Effector memory CD4-positive, alpha-beta T cell (primary cell): ENCODE data around the gene RPP38.

Experiments
- DNase-seq, 3 donors: peaks; one replicate each; pipeline ENCODE4 v3.0.0-alpha.2; 2020
- H3K27ac ChIP-seq: 2 replicates; pipeline ENCODE4 v1.7.0; 2013; ENCODE audit warnings: mild to moderate bottlenecking, low read length, moderate library complexity; ENCODE audit not compliant: insufficient read depth, poor library complexity, severe bottlenecking
- H3K27me3 ChIP-seq: replicated peaks from 2 replicates; pipeline ENCODE4 v1.7.0; 2013; ENCODE audit warnings: mild to moderate bottlenecking, low read length; ENCODE audit not compliant: insufficient read depth, control insufficient read depth, poor library complexity, severe bottlenecking
- H3K36me3 ChIP-seq: 2 replicates; pipeline ENCODE4 v1.7.0; 2013; ENCODE audit warnings: mild to moderate bottlenecking, low read length, moderate library complexity; ENCODE audit not compliant: control insufficient read depth, insufficient read depth
- H3K4me1 ChIP-seq: 2 replicates; pipeline ENCODE4 v1.7.0; 2013; ENCODE audit warnings: low read length, mild to moderate bottlenecking; ENCODE audit not compliant: control insufficient read depth, insufficient read depth, poor library complexity, severe bottlenecking
- H3K4me3 ChIP-seq: 2 replicates; pipeline ENCODE4 v1.7.0; 2013; ENCODE audit warnings: low read length, low read depth, mild to moderate bottlenecking; ENCODE audit not compliant: insufficient read depth, poor library complexity, severe bottlenecking
- H3K9me3 ChIP-seq: 2 replicates; pipeline ENCODE4 v1.7.0; 2013; ENCODE audit warnings: mild to moderate bottlenecking, low read length, moderate library complexity; ENCODE audit not compliant: control insufficient read depth

Gene RPP38

DNA sequence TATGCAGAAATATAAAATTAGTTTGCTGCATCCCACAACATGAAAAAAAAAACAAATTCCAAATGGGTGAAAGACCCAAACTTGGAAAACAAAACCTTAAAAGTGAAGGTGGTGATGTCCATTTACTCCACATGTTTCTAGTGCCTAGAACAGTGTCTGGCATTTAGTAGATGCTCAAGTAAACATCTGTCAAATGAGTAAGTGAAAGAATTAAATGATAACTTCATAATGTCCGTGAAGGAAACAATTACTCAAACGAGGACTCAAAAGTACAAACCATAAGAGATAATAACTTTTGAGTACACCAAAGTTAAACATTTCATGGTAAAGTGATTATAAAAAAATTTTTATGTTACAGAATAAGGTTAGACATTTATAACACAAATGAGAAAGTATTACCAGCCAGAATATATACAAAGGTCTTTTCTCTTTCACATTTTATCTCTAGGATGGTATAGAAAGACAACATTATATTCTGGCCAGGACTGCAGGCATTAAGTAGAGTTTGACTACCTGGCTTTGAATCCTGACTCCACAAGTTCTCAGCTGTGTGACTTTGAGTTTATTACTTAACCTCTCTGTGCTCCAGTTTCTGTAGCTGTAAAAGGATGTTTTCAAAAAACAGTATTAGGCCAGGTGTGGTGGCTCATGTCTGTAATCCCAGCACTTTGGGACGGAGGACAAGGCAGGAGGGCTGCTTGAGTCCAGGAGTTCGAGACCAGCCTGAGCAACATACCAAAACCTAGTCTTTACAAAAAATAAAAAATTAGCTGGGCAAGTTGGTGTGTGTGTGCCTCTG is 50.6 kb downstream of the RPP38 start:
- H3K4me3 ChIP-seq: no peak overlapping the region
- no peaks in the 10 kb centered on the region for H3K9me3 ChIP-seq
- DNase-seq: no peak
- no peak overlapping the region for H3K27ac ChIP-seq
- H3K4me1 ChIP-seq: peaks cover 3% of the 10 kb centered on the region
- H3K27me3 ChIP-seq: no peaks in the 10 kb centered on the region
- no peaks in the 10 kb centered on the region for H3K36me3 ChIP-seq

DNA sequence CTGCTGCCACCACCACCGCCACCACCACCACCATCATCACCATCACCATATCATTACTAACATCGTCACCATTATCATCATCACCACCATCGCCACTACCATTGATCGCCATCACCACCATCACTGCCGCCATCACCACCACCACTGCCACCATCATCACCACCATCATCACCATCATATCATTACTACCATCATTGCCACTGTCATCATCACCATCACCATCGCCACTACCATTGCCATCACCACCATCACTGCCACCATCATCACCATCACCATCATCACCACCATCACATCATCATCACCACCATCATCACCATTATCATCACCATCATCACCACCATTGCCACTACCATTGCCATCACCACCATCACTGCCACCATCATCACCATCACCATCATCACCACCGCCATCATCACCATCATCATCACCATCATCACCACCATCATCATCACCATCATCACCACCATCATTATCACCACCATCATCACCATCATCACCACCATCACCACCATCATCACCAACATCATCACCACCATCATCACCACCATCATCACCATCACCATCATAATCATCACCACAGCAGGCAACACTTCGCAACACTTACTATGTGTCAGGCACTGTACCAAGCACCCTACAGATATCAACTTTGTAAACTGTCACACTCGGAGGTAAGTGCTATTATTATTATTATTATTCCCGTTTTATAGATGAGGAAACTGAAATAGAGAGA is 52.1 kb downstream of the RPP38 start:
- peaks cover 4% of the 10 kb centered on the region for H3K36me3 ChIP-seq
- DNase-seq: no peak

DNA sequence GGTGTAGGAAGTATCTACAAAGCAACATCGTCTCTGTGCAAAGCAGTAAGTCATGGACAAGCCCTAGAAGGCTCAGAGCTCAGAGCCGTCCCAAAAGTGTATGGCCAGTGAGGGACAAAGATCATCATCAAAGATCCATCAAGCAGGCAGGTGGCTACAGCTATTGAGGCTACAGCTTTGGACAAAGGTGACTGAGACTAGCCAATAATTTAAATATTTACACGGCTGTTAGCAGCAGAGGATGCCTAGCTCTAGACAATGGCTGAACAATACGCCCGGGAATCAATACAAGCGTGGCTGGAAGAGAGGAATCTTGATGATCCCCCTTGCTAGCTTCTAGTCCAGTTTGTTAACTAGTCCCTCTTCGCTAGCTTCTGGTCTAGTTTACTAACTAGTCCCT is 53.4 kb downstream of the RPP38 start:
- H3K36me3 ChIP-seq: peaks cover 4% of the 10 kb centered on the region
- no peak overlapping the region for H3K27ac ChIP-seq
- DNase-seq: no peak
- H3K4me3 ChIP-seq: no peak overlapping the region
- no peaks in the 10 kb centered on the region for H3K9me3 ChIP-seq
- H3K4me1 ChIP-seq: peaks cover 3% of the 10 kb centered on the region
- H3K27me3 ChIP-seq: no peaks in the 10 kb centered on the region

More for the DNA sequence above, 52.1 kb downstream of the RPP38 start:
- Histone ChIP-seq H3K27me3 (no peaks in the 10 kb centered on the region), H3K4me3 (no peak overlapping the region), H3K4me1 (peaks cover 3% of the 10 kb centered on the region), H3K9me3 (no peaks in the 10 kb centered on the region), H3K27ac (no peak overlapping the region)

DNA sequence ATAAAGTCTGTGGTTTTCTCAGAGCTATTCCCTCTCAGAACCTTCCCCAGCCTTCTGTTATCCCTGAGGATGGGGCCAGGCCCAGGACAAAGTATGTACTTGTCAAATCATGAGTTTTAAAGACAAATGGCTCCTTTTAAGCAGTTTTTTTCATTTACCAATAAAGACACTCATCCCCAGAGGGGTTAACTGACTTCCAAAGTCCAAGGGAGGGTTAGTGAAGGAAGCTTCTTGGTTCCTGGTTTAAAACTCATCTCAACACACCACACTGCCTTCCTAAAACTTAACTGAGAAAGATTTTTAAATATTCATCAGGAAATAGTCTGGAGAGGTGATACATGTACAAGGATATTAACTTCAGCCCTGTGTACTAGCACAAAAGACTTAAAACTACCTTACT is 55.4 kb downstream of the RPP38 start:
- no peaks in the 10 kb centered on the region for H3K9me3 ChIP-seq
- no peak for DNase-seq
- no peak overlapping the region for H3K4me3 ChIP-seq

More for the DNA sequence above, 55.4 kb downstream of the RPP38 start:
- Histone ChIP-seq H3K36me3 (peaks cover 4% of the 10 kb centered on the region), H3K27ac (no peak overlapping the region), H3K27me3 (no peaks in the 10 kb centered on the region), H3K4me1 (no peaks in the 10 kb centered on the region)
